Neural cell (in vitro differentiated cells): ENCODE measurements around the gene TYW5. TPM values are rescaled to one million over a fixed set of nuclear protein-coding genes. Genes with fewer than 3 reads are reported as not detected.

ENCODE experiments used
- H2AFZ ChIP-seq: fragments of 200-600, 300-800 bp; sonication (generic), shearing (Covaris generic); 2 replicates; pipeline ENCODE4 v1.6.0; 2014; ENCODE audit warnings: low read depth, mild to moderate bottlenecking, antibody characterized with exemption, low read length, moderate library complexity
- H3F3A ChIP-seq: fragments of 200-600 bp; shearing (Covaris generic); 2 replicates; pipeline ENCODE4 v1.6.1; 2016; ENCODE audit warnings: mild to moderate bottlenecking, moderate library complexity, mixed read lengths, antibody characterized with exemption, low read length; ENCODE audit not compliant: insufficient read depth, poor library complexity, severe bottlenecking
- H3K27ac ChIP-seq: fragments of 200-600, 300-800 bp; sonication (generic), shearing (Covaris generic); 2 replicates; pipeline ENCODE4 v1.5.1; 2014; ENCODE audit warnings: mild to moderate bottlenecking, low read length, moderate library complexity
- H3K27me3 ChIP-seq: fragments of 300-800, 200-600 bp; sonication (generic), shearing (Covaris generic); 2 replicates; pipeline ENCODE4 v1.6.0; 2014; ENCODE audit warnings: mild to moderate bottlenecking, low read depth, low read length, moderate library complexity; ENCODE audit not compliant: insufficient read depth
- H3K36me3 ChIP-seq: fragments of 300-800, 200-600 bp; sonication (generic), shearing (Covaris generic); 2 replicates; pipeline ENCODE4 v1.5.1; 2014; ENCODE audit warnings: mild to moderate bottlenecking, antibody characterized with exemption, low read length, moderate library complexity; ENCODE audit not compliant: insufficient read depth
- H3K4me2 ChIP-seq: fragments of 300-800, 200-600 bp; sonication (generic), shearing (Covaris generic); 2 replicates; pipeline ENCODE4 v1.6.0; 2014; ENCODE audit warnings: mild to moderate bottlenecking, low read length
- H3K4me3 ChIP-seq: fragments of 300-800, 200-600 bp; sonication (generic), shearing (Covaris generic); 2 replicates; pipeline ENCODE4 v1.5.1; 2014; ENCODE audit warnings: mild to moderate bottlenecking, low read length, moderate library complexity
- H3K79me2 ChIP-seq: fragments of 200-600 bp; shearing (Covaris generic); replicated peaks from 2 replicates; pipeline ENCODE4 v1.6.0; 2014; ENCODE audit warnings: mild to moderate bottlenecking, low read length, moderate library complexity; ENCODE audit not compliant: insufficient read depth
- H3K9ac ChIP-seq: fragments of 300-800, 200-600 bp; sonication (generic), shearing (Covaris generic); 2 replicates; pipeline ENCODE4 v1.6.1; 2016; ENCODE audit warnings: mild to moderate bottlenecking, low read length, mixed read lengths
- H3K9me2 ChIP-seq: fragments of 200-600 bp; shearing (Covaris generic); 2 replicates; pipeline ENCODE4 v1.6.1; 2016; ENCODE audit warnings: mild to moderate bottlenecking, low read length, mixed read lengths; ENCODE audit not compliant: insufficient read depth
- H3K9me3 ChIP-seq: fragments of 200-600, 300-800 bp; sonication (generic), shearing (Covaris generic); 2 replicates; pipeline ENCODE4 v1.6.1; 2016; ENCODE audit warnings: mild to moderate bottlenecking, mixed run types, low read length, moderate library complexity, mixed read lengths
- H4K20me1 ChIP-seq: fragments of 200-600 bp; shearing (Covaris generic); 2 replicates; pipeline ENCODE4 v1.6.1; 2016; ENCODE audit warnings: mild to moderate bottlenecking, mixed run types; ENCODE audit not compliant: insufficient read depth
- CTCF ChIP-seq: fragments of 450-650 bp; IDR thresholded peaks from 2 replicates; pipeline ENCODE4 v1.5.1; 2014; ENCODE audit warnings: antibody characterized with exemption, mild to moderate bottlenecking, moderate library complexity; ENCODE audit not compliant: poor library complexity, severe bottlenecking
- EP300 ChIP-seq: fragments of 450-650 bp; conservative IDR thresholded peaks from 2 replicates; pipeline ENCODE4 v1.6.1; 2014; ENCODE audit warnings: antibody characterized with exemption, mild to moderate bottlenecking, moderate library complexity; ENCODE audit not compliant: poor library complexity, severe bottlenecking
- EZH2 ChIP-seq: fragments of 200-600, 300-800 bp; shearing (Covaris generic), sonication (generic); IDR thresholded peaks from 2 replicates; pipeline ENCODE4 v1.6.1; 2014; ENCODE audit warnings: antibody characterized with exemption, low read length, borderline replicate concordance, mild to moderate bottlenecking; ENCODE audit not compliant: insufficient read depth, poor library complexity, severe bottlenecking
- MXI1 ChIP-seq: fragments of 450-650 bp; conservative IDR thresholded peaks from 2 replicates; pipeline ENCODE4 v1.6.1; 2014; ENCODE audit warnings: antibody characterized with exemption, mild to moderate bottlenecking; ENCODE audit not compliant: poor library complexity, severe bottlenecking
- POLR2AphosphoS5 ChIP-seq: IDR thresholded peaks from 2 replicates; pipeline ENCODE4 v1.6.1; 2012
- RAD21 ChIP-seq: fragments of 450-650 bp; conservative IDR thresholded peaks from 2 replicates; pipeline ENCODE4 v1.6.1; 2014; ENCODE audit warnings: antibody characterized with exemption, mild to moderate bottlenecking, moderate library complexity
- REST ChIP-seq: IDR thresholded peaks from 2 replicates; pipeline ENCODE4 v1.6.1; 2012; ENCODE audit warnings: borderline replicate concordance
- SMC3 ChIP-seq: fragments of 450-650 bp; conservative IDR thresholded peaks from 2 replicates; pipeline ENCODE4 v1.6.1; 2014; ENCODE audit warnings: antibody characterized with exemption, mild to moderate bottlenecking, moderate library complexity; ENCODE audit not compliant: poor library complexity
- TAF1 ChIP-seq: IDR thresholded peaks from 2 replicates; pipeline ENCODE4 v1.6.1; 2012; ENCODE audit warnings: low read depth
- polyA plus RNA-seq: library from polyadenylated mRNA; depleted of rRNA; stranded (reverse); fragments of >200 nt; gene quantifications from 2 replicates; pipeline ENCODE4 v1.2.3, GENCODE V29; 2014

TYW5 gene
- polyA plus RNA-seq, 1 donor from 2014 or later, result 15.2 TPM

- no peaks in the 10 kb centered on the region for H3K27me3 ChIP-seq
- H3K4me2 ChIP-seq, result no peak overlapping the region
- H3K9me3 ChIP-seq, result no peaks in the 10 kb centered on the region
- no peaks in the 10 kb centered on the region for H3F3A ChIP-seq
- TF ChIP-seq REST, result no peak
- TF ChIP-seq SMC3, result no peak
- no peak for TF ChIP-seq CTCF
- TF ChIP-seq TAF1, result no peak
- TF ChIP-seq RAD21, result no peak
- TF ChIP-seq MXI1, result no peak
- no peak for TF ChIP-seq EP300
- TF ChIP-seq POLR2AphosphoS5, result no peak
- TF ChIP-seq EZH2, result no peak
- peaks cover 11% of the 10 kb centered on the region for H3K36me3 ChIP-seq
- no peaks in the 10 kb centered on the region for H3K9me2 ChIP-seq
- H3K4me3 ChIP-seq, result no peak overlapping the region
- H3K9ac ChIP-seq, result no peak overlapping the region
- no peaks in the 10 kb centered on the region for H4K20me1 ChIP-seq
- no peak overlapping the region for H3K27ac ChIP-seq
- no peak overlapping the region for H2AFZ ChIP-seq
- H3K79me2 ChIP-seq, result peaks cover 50% of the 10 kb centered on the region
Measured at GRCh38 chr2:199922856-199923255, 32.4 kb downstream of the TYW5 start.

GRCh38 chr2:199916980-199917379 lies 38.3 kb downstream of the TYW5 start:
- H3K4me2 ChIP-seq, result no peak overlapping the region
- H3K9me2 ChIP-seq, result no peaks in the 10 kb centered on the region
- peaks cover 4% of the 10 kb centered on the region for H3K9me3 ChIP-seq
- H2AFZ ChIP-seq, result no peak overlapping the region
- no peaks in the 10 kb centered on the region for H3F3A ChIP-seq
- H3K4me3 ChIP-seq, result no peak overlapping the region
- TF ChIP-seq POLR2AphosphoS5 (no peak), EZH2 (no peak), RAD21 (no peak), SMC3 (no peak), REST (no peak), TAF1 (no peak), EP300 (no peak), CTCF (no peak), MXI1 (no peak)
- no peaks in the 10 kb centered on the region for H4K20me1 ChIP-seq
- no peak overlapping the region for H3K9ac ChIP-seq
- H3K36me3 ChIP-seq, result no peaks in the 10 kb centered on the region
- H3K79me2 ChIP-seq, result peaks cover 70% of the 10 kb centered on the region
- H3K27ac ChIP-seq, result no peak overlapping the region
- H3K27me3 ChIP-seq, result no peaks in the 10 kb centered on the region
